ENCODE results near the gene QSER1. TPM values are rescaled to one million over a fixed set of nuclear protein-coding genes. Genes with fewer than 3 reads are reported as not detected.
A peak's percentile ranks its signal among the peaks of the same experiment; 100 is the strongest.

Gene QSER1
- total RNA-seq, 2 donors from 2014 or later = 20.3 to 40.0 TPM

DNA sequence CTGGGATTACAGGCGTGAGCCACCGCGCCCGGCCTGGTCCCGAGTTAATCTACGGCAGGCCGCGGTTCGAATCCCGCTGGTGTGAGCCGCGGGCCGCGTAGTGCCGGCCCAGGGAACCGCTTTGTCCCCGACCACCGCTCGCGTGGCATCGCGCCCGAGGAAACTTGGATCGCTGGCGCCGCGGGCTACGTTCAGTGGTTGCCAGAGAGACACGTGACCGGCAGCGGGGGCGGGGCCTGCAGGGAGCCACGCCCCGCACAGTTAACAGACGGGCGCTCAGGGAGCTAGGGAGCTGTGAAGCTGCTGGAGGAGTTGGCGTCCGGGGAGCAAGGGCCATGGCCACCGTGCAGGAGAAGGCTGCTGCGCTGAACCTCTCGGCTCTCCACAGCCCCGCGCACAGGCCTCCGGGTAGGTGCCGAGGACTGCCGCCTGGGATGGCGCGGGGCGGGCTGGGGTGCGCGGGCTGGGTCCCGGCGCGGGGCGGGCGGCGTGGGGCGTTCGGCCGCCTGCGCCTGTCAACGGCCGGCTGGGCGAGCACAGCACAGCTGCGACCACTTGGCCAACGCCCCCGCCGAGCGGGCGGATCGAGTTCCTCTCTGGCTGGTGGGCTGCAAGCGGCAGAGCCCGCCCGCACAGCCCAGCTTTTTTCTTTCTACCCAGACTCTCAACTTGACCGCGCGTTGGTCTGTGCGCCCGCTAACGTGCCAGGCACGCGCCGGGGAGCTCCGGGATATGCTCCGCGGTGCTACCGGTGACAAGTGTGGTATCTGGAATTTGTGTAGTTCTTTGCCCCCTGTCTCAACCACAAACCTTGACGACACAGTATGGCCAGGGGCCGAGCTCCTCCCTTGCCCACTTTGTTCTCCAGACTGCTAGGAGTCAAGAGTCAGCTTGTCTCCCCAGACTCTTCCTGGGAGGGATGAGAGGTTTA, 123.3 kb downstream of the QSER1 start, which contains the start of gene DEPDC7:
TSS of gene DEPDC7 (plus strand) at position 258 of the 931 bp plus-strand sequence. CDS start at position 336, 78 bp downstream.
- DNase-seq (ENCODE audit: low spot score) (peak; percentile 40), ATAC-seq (ENCODE audit: insufficient number of reproducible peaks, low FRiP score, low read depth) (peak; percentile 82)
- Histone ChIP-seq H3K36me3 (no peaks in the 10 kb centered on the region), H3K4me1 (ENCODE audit: control insufficient read depth in 1 of 2, low read depth in 2 of 2) (peaks cover 0 to 8% of the 10 kb centered on the region in 2 donors), H3K4me3 (peak within 1 kb of the TSS; percentile 74), H3K9me3 (no peaks in the 10 kb centered on the region), H3K27me3 (replicated peaks; ENCODE audit: insufficient read depth) (no peaks in the 10 kb centered on the region), H3K27ac (peak within 1 kb of the TSS; percentile 34 to 37)
- TF ChIP-seq, protein P1, sequence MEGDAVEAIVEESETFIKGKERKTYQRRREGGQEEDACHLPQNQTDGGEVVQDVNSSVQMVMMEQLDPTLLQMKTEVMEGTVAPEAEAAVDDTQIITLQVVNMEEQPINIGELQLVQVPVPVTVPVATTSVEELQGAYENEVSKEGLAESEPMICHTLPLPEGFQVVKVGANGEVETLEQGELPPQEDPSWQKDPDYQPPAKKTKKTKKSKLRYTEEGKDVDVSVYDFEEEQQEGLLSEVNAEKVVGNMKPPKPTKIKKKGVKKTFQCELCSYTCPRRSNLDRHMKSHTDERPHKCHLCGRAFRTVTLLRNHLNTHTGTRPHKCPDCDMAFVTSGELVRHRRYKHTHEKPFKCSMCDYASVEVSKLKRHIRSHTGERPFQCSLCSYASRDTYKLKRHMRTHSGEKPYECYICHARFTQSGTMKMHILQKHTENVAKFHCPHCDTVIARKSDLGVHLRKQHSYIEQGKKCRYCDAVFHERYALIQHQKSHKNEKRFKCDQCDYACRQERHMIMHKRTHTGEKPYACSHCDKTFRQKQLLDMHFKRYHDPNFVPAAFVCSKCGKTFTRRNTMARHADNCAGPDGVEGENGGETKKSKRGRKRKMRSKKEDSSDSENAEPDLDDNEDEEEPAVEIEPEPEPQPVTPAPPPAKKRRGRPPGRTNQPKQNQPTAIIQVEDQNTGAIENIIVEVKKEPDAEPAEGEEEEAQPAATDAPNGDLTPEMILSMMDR (IDR thresholded peaks at IDR 0.05) = no peak

DNA sequence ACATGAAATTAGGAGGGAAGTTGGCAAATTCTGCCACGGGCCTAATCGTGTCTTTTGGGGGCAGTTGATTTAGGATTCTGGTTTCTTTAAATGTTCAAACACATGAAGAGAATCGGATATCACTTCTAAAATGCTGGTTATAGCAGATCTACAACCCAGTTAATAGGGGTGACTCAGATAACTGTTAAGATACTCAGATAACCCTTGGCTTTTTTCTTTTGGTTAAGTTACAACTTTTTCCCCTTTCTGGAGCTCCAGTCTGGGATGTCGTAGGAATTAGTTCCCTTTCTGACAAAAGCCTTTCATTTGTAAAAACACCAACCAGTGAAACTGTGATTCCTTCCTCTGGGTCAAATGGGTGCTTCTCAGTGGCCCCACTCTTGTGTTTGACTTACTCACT, 124.0 kb downstream of the QSER1 start:
- no peaks in the 10 kb centered on the region for H3K9me3 ChIP-seq
- peaks cover 0 to 8% of the 10 kb centered on the region in 2 donors for H3K4me1 ChIP-seq (ENCODE audit: control insufficient read depth in 1 of 2, low read depth in 2 of 2)
- DNase-seq (ENCODE audit: low spot score) (no peak), ATAC-seq (ENCODE audit: insufficient number of reproducible peaks, low FRiP score, low read depth) (no peak)
- no peaks in the 10 kb centered on the region for H3K27me3 ChIP-seq (replicated peaks; ENCODE audit: insufficient read depth)
- H3K27ac ChIP-seq = no peak overlapping the region
- H3K36me3 ChIP-seq = no peaks in the 10 kb centered on the region
- H3K4me3 ChIP-seq = peak overlapping the region; percentile 74
- TF ChIP-seq, protein P1 (IDR thresholded peaks at IDR 0.05) = no peak

DNA sequence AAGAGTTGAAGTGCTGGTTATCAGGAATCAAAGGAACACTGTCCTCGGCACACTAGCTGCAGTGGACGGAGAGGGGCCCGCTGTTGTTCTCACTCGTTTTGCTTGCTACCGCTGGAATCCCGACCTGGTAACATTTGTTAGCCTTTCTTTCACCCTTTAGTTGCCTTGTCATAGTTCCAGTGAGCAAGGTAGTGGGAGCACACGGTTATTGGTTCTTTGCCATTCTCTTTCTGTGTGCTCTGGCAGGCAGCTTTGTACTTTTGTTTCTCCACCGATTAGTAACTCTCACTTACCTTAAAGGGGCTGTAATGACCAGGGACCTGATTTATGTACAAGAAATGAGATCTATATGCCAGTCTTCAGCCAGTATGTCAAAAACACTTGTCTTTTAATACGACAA, 124.9 kb downstream of the QSER1 start:
- ATAC-seq (ENCODE audit: insufficient number of reproducible peaks, low FRiP score, low read depth) (no peak), DNase-seq (ENCODE audit: low spot score) (no peak)
- TF ChIP-seq, protein P1 (IDR thresholded peaks at IDR 0.05) = no peak
- no peaks in the 10 kb centered on the region for H3K36me3 ChIP-seq
- H3K4me1 ChIP-seq (ENCODE audit: control insufficient read depth in 1 of 2, low read depth in 2 of 2) = peaks cover 0 to 8% of the 10 kb centered on the region in 2 donors
- H3K9me3 ChIP-seq = no peaks in the 10 kb centered on the region
- no peak overlapping the region for H3K27ac ChIP-seq
- no peaks in the 10 kb centered on the region for H3K27me3 ChIP-seq (replicated peaks; ENCODE audit: insufficient read depth)
- H3K4me3 ChIP-seq = no peak overlapping the region

DNA sequence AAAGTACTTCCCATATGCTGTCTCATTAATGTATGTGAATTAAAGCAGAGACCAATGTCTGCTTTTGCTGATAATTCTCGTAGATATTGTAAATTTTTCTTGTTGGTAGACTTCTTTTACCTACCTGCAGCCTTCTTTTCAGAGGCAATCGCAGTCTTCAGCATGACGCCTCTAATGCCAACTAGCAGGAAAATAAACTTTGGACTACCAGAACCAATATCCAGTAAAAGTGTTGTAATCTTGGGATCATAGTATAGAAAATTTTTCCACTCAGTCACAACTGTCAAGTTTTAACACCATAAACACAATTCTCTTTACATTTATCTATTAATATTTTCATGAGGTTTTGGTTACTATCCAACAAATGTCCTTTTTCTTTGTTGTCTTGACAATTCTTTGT, 125.4 kb downstream of the QSER1 start:
- ATAC-seq (ENCODE audit: insufficient number of reproducible peaks, low FRiP score, low read depth) (no peak), DNase-seq (ENCODE audit: low spot score) (no peak)
- Histone ChIP-seq H3K27me3 (replicated peaks; ENCODE audit: insufficient read depth) (no peaks in the 10 kb centered on the region), H3K36me3 (no peaks in the 10 kb centered on the region), H3K4me3 (no peak overlapping the region), H3K27ac (no peak overlapping the region), H3K9me3 (no peaks in the 10 kb centered on the region), H3K4me1 (ENCODE audit: control insufficient read depth in 1 of 2, low read depth in 2 of 2) (peaks cover 0 to 8% of the 10 kb centered on the region in 2 donors)
- TF ChIP-seq, protein P1 (IDR thresholded peaks at IDR 0.05) = no peak

DNA sequence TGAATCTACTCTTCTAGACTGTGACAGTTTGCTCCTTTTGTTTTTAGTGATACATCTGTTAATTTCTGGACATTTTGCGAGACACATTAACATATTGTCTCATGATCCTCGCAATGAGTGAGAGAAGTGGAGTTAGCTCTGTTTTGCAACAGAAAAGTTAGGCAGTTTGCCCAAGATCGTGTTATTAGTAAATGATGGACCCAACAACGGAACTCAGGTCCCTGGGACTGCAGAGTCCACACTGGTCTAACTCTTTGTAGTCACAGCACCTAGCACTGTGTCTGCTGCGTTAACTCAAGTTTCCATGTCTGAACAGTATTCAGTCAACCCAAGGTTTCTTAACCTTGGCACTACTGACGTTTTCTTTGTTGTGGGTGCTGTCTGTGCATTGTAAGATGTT, 126.2 kb downstream of the QSER1 start:
- no peaks in the 10 kb centered on the region for H3K36me3 ChIP-seq
- ATAC-seq (ENCODE audit: insufficient number of reproducible peaks, low FRiP score, low read depth) (no peak), DNase-seq (ENCODE audit: low spot score) (no peak)
- H3K27me3 ChIP-seq (replicated peaks; ENCODE audit: insufficient read depth) = no peaks in the 10 kb centered on the region
- no peak overlapping the region for H3K27ac ChIP-seq
- TF ChIP-seq, protein P1 (IDR thresholded peaks at IDR 0.05) = no peak
- H3K9me3 ChIP-seq = no peaks in the 10 kb centered on the region
- no peak overlapping the region for H3K4me3 ChIP-seq
- H3K4me1 ChIP-seq (ENCODE audit: control insufficient read depth in 1 of 2, low read depth in 2 of 2) = peaks cover 0 to 8% of the 10 kb centered on the region in 2 donors
